Measurements from ENCODE around the gene STXBP3.

Gene STXBP3

DNA sequence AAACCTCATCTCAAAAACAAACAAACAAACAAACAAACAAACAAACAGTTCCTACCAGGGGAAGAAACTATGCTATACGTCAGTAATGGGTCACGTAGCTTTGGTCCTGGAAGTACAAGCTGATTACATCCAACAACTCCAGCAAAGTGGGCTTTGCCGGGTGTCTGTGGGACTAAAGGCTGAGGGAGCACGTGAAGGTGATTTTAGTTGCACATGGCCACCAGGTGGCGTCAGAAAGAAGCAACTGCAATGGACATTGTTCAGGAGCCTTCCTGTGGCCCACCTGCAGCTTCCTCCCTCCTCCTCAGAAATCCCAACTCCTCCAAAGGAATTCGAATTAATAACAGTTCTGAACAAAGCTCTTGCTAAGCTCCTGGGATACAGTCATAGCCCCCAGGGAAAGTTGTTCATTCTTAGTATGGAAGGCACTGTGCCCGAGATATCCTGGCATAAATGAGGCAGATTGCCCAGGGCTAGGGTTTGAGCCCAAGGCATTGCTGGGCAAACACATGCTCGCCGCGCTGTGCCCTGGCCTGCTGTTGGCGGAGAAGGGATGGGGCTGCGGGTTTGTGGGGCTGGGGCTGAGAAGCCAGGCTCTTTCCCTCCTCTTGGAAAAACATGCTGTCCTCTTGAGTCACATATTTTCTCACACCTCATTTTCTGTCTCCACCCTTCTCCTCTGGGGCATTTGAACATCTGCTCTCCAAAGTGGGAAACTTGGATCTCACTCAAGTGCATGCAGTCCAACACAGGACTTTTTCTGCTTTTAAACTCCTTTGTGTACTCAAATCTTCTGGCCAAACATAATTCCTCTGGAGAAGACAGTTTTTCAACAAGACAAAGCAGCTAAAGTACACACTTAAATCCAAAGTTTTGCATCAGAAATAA, 81.8 kb downstream of the STXBP3 start:
- no peaks in the 10 kb centered on the region for H3K4me1 ChIP-seq (ENCODE audit: insufficient read depth, low read length)
- WGBS = 55% methylated on average over 12 of the region's 12 CpGs
- H3K36me3 ChIP-seq (ENCODE audit: insufficient read depth, low read length) = no peaks in the 10 kb centered on the region
- no peaks in the 10 kb centered on the region for H3K27me3 ChIP-seq (ENCODE audit: insufficient read depth, low read length)
- no peak overlapping the region for H3K4me3 ChIP-seq (ENCODE audit: low read length)
- H3K9ac ChIP-seq (ENCODE audit: low read depth, low read length) = no peak overlapping the region
- H3K9me3 ChIP-seq (ENCODE audit: insufficient read depth, low read depth, low read length) = no peaks in the 10 kb centered on the region
- no peak overlapping the region for H3K27ac ChIP-seq (ENCODE audit: low read depth, low read length)

- WGBS = 95% methylated on average over 6 of the region's 6 CpGs
- no peaks in the 10 kb centered on the region for H3K9me3 ChIP-seq (ENCODE audit: insufficient read depth, low read depth, low read length)
- no peaks in the 10 kb centered on the region for H3K27me3 ChIP-seq (ENCODE audit: insufficient read depth, low read length)
- H3K27ac ChIP-seq (ENCODE audit: low read depth, low read length) = no peak overlapping the region
- H3K4me1 ChIP-seq (ENCODE audit: insufficient read depth, low read length) = no peaks in the 10 kb centered on the region
- no peak overlapping the region for H3K9ac ChIP-seq (ENCODE audit: low read depth, low read length)
- H3K4me3 ChIP-seq (ENCODE audit: low read length) = no peak overlapping the region
- no peaks in the 10 kb centered on the region for H3K36me3 ChIP-seq (ENCODE audit: insufficient read depth, low read length)
Measured at GRCh38 chr1:108829498-108829916, 83.0 kb downstream of the STXBP3 start.

DNA sequence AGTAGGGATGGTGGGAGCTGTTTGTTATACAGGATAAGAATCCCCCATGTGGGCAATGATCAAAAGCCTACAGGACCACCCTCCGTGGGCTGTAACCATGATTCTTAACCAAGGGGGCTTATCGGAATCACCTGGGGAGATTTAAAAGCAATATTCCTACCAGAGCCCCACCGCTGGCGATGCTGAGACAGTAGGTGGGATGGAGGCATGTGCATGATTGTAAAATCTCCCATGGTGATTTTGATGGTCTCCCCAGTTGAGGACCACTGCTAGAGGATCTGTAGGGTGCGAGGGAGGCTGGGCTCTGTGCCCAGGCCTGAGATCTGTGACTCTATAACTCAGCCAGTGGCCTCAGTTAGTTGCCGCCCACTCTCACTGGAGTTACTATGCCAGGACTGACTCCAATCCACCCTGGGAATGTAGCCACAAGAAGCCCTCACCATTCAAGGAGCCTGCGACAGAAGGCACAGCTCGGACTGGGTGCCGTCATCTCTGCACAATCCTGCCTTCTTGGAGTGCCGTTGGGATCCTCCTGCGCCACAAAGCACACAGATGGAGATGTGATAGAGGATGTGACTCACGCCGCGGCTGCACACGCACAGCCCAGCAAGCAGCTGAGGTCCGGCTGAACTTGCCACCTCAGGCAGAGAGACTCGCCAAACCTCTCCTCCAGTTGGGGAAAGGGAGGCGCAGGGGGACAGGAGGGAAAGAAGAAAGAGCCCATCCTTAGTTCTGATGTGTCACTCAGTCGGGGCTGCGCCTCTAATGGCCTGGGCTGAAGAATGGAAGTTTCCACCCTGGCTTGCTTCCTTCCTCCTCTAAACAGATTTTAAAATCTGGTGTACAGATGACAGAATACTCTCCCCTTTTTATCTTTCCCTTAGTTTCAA, 83.9 kb downstream of the STXBP3 start:
- no peaks in the 10 kb centered on the region for H3K27me3 ChIP-seq (ENCODE audit: insufficient read depth, low read length)
- H3K4me3 ChIP-seq (ENCODE audit: low read length) = no peak overlapping the region
- H3K4me1 ChIP-seq (ENCODE audit: insufficient read depth, low read length) = no peaks in the 10 kb centered on the region
- no peaks in the 10 kb centered on the region for H3K9me3 ChIP-seq (ENCODE audit: insufficient read depth, low read depth, low read length)
- no peak overlapping the region for H3K9ac ChIP-seq (ENCODE audit: low read depth, low read length)
- H3K27ac ChIP-seq (ENCODE audit: low read depth, low read length) = no peak overlapping the region
- 93% methylated on average over 20 of the region's 20 CpGs for WGBS
- H3K36me3 ChIP-seq (ENCODE audit: insufficient read depth, low read length) = no peaks in the 10 kb centered on the region

DNA sequence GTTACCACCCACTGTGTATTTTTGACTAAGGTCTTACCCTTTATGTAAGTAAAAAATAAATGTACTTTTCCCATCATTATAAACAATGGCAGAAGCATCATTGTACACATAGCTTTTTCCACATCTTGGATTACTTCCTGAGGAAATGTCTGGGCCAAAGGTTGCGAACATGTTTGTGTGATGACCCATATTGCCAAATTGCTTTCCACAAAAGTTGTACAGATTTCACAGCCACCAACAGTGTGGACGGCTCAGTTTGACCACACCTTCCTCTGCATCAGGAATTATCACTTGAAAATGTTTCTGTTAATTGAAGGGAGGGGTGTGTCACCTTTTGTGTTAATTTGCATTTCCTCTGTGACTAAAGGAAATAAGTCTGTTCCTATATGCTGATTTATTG, 84.8 kb downstream of the STXBP3 start:
- no peaks in the 10 kb centered on the region for H3K27me3 ChIP-seq (ENCODE audit: insufficient read depth, low read length)
- H3K9ac ChIP-seq (ENCODE audit: low read depth, low read length) = no peak overlapping the region
- no peaks in the 10 kb centered on the region for H3K4me1 ChIP-seq (ENCODE audit: insufficient read depth, low read length)
- H3K27ac ChIP-seq (ENCODE audit: low read depth, low read length) = no peak overlapping the region
- H3K4me3 ChIP-seq (ENCODE audit: low read length) = no peak overlapping the region
- H3K9me3 ChIP-seq (ENCODE audit: insufficient read depth, low read depth, low read length) = no peaks in the 10 kb centered on the region
- H3K36me3 ChIP-seq (ENCODE audit: insufficient read depth, low read length) = no peaks in the 10 kb centered on the region
- 87% methylated on average over 2 of the region's 2 CpGs for WGBS

DNA sequence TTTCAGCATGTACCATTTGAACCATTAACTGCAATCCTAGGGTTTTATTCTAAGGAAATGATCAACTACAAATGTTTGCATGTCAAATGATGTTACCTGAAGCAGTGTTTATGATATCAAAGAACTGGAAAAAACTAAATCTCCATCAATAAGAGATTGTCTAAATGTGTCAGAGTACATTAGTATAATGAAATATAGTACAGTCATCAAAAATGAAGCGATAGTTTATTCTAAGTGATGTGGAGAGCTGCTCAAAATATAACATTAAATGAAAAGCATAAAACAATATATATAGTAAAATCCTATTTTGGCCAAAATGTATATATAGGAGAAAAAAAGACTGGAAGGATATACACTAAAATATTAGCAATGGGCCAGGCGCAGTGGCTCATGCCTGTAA, 86.5 kb downstream of the STXBP3 start:
- WGBS = 94% methylated on average over 1 of the region's 2 CpGs
- H3K27me3 ChIP-seq (ENCODE audit: insufficient read depth, low read length) = no peaks in the 10 kb centered on the region
- no peak overlapping the region for H3K9ac ChIP-seq (ENCODE audit: low read depth, low read length)
- no peak overlapping the region for H3K4me3 ChIP-seq (ENCODE audit: low read length)
- no peaks in the 10 kb centered on the region for H3K36me3 ChIP-seq (ENCODE audit: insufficient read depth, low read length)
- no peaks in the 10 kb centered on the region for H3K9me3 ChIP-seq (ENCODE audit: insufficient read depth, low read depth, low read length)
- no peak overlapping the region for H3K27ac ChIP-seq (ENCODE audit: low read depth, low read length)
- no peaks in the 10 kb centered on the region for H3K4me1 ChIP-seq (ENCODE audit: insufficient read depth, low read length)

GRCh38 chr1:108841703-108842102, 95.2 kb downstream of the STXBP3 start:
- Histone ChIP-seq H3K4me1 (ENCODE audit: insufficient read depth, low read length) (peaks cover 15% of the 10 kb centered on the region), H3K9me3 (ENCODE audit: insufficient read depth, low read depth, low read length) (no peaks in the 10 kb centered on the region), H3K9ac (ENCODE audit: low read depth, low read length) (no peak overlapping the region), H3K36me3 (ENCODE audit: insufficient read depth, low read length) (no peaks in the 10 kb centered on the region), H3K4me3 (ENCODE audit: low read length) (no peak overlapping the region), H3K27ac (ENCODE audit: low read depth, low read length) (no peak overlapping the region), H3K27me3 (ENCODE audit: insufficient read depth, low read length) (no peaks in the 10 kb centered on the region)
- WGBS = 53% methylated on average over 1 of the region's 1 CpG

- H3K27ac ChIP-seq (ENCODE audit: low read depth, low read length) = no peak overlapping the region
- no peaks in the 10 kb centered on the region for H3K27me3 ChIP-seq (ENCODE audit: insufficient read depth, low read length)
- no peak overlapping the region for H3K4me3 ChIP-seq (ENCODE audit: low read length)
- no peaks in the 10 kb centered on the region for H3K9me3 ChIP-seq (ENCODE audit: insufficient read depth, low read depth, low read length)
- no peak overlapping the region for H3K9ac ChIP-seq (ENCODE audit: low read depth, low read length)
- H3K4me1 ChIP-seq (ENCODE audit: insufficient read depth, low read length) = peaks cover 15% of the 10 kb centered on the region
- 87% methylated on average over 3 of the region's 3 CpGs for WGBS
- H3K36me3 ChIP-seq (ENCODE audit: insufficient read depth, low read length) = no peaks in the 10 kb centered on the region
Measured at GRCh38 chr1:108842525-108843181, 96.2 kb downstream of the STXBP3 start.

- Histone ChIP-seq H3K9ac (ENCODE audit: low read depth, low read length) (no peak overlapping the region), H3K27ac (ENCODE audit: low read depth, low read length) (no peak overlapping the region), H3K4me1 (ENCODE audit: insufficient read depth, low read length) (peaks cover 15% of the 10 kb centered on the region), H3K9me3 (ENCODE audit: insufficient read depth, low read depth, low read length) (no peaks in the 10 kb centered on the region), H3K4me3 (ENCODE audit: low read length) (no peak overlapping the region), H3K36me3 (ENCODE audit: insufficient read depth, low read length) (no peaks in the 10 kb centered on the region), H3K27me3 (ENCODE audit: insufficient read depth, low read length) (no peaks in the 10 kb centered on the region)
- 95% methylated on average over 3 of the region's 3 CpGs for WGBS
Measured at GRCh38 chr1:108843390-108844137, 97.1 kb downstream of the STXBP3 start.

DNA sequence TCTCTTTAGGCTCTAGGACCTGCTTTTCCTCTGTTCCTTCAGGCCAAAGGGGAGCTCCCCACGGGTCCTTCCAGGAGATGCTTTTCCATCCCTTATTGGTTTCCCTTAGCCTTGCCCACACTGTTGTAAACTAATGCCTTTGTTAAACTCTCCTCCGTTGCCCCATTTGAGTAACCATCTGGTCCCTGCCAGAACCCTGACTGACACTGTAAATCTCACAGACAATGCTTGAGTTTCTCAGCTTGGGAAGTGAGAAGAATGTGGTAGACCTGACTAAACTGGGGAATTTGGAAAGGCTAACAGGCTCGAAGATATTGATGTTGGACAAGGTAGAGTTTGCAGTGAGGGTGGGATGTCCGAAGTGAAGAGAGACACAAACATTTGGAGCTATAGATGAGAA, 99.0 kb downstream of the STXBP3 start:
- no peaks in the 10 kb centered on the region for H3K27me3 ChIP-seq (ENCODE audit: insufficient read depth, low read length)
- no peak overlapping the region for H3K9ac ChIP-seq (ENCODE audit: low read depth, low read length)
- 83% methylated on average over 4 of the region's 4 CpGs for WGBS
- H3K27ac ChIP-seq (ENCODE audit: low read depth, low read length) = no peak overlapping the region
- no peaks in the 10 kb centered on the region for H3K36me3 ChIP-seq (ENCODE audit: insufficient read depth, low read length)
- no peaks in the 10 kb centered on the region for H3K9me3 ChIP-seq (ENCODE audit: insufficient read depth, low read depth, low read length)
- peaks cover 15% of the 10 kb centered on the region for H3K4me1 ChIP-seq (ENCODE audit: insufficient read depth, low read length)
- no peak overlapping the region for H3K4me3 ChIP-seq (ENCODE audit: low read length)

DNA sequence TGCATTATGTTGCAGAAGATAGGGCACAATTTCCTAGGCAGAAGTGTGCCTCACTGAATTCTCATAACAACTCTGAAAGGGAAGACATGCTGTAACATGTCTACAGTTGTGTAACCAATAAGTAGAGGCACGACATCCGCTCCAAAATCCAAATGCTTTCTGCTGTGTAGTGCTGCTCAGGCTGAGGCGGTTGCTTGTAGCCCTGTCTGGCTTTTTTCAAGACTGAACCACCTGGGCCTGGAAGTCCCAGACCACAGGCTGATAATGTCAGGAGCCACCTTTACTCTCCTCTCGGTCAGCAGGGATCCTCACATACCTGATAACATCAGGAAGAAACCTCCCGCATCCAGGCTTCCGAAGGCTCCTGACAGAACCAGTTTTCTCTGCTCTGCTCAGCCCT, 99.5 kb downstream of the STXBP3 start:
- Histone ChIP-seq H3K36me3 (ENCODE audit: insufficient read depth, low read length) (no peaks in the 10 kb centered on the region), H3K4me1 (ENCODE audit: insufficient read depth, low read length) (peaks cover 15% of the 10 kb centered on the region), H3K4me3 (ENCODE audit: low read length) (no peak overlapping the region), H3K27ac (ENCODE audit: low read depth, low read length) (no peak overlapping the region), H3K9ac (ENCODE audit: low read depth, low read length) (no peak overlapping the region), H3K9me3 (ENCODE audit: insufficient read depth, low read depth, low read length) (no peaks in the 10 kb centered on the region), H3K27me3 (ENCODE audit: insufficient read depth, low read length) (no peaks in the 10 kb centered on the region)
- WGBS = 88% methylated on average over 6 of the region's 6 CpGs
